WI38 (cell line): ENCODE data around the gene RET.

ENCODE experiments used
- H3K4me3 ChIP-seq: 2 replicates; pipeline ENCODE4 v1.5.1; 2011; ENCODE audit warnings: low read depth, mild to moderate bottlenecking, control low read depth, low read length
- TF ChIP-seq, protein P1 (sequence below): IDR thresholded peaks from 2 replicates; pipeline ENCODE4 v1.5.1; 2012; ENCODE audit warnings: low read depth, mild to moderate bottlenecking, control low read depth, low read length

The RET gene

DNA sequence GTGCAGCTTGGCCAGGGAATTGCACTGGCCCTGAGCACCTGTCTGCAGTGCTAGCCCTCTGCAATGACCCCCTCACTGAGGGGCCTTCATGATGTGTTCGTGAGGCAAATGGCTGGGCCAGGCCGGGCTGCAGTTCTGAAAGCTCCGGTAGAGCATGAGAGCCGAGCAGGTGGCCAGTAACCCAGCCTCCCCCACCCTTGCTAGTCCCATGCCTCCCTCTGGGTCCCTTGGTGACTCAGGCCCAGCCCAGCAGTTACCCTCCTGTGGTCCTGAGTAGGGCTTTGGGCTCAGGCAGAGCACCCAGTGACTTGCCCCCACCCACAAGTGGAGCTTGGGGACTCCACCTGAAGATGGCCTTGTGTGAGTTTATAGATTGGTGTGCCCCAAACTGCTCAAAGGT lies 45.2 kb downstream of the RET start:
- no peak overlapping the region for H3K4me3 ChIP-seq
- TF ChIP-seq, protein P1, sequence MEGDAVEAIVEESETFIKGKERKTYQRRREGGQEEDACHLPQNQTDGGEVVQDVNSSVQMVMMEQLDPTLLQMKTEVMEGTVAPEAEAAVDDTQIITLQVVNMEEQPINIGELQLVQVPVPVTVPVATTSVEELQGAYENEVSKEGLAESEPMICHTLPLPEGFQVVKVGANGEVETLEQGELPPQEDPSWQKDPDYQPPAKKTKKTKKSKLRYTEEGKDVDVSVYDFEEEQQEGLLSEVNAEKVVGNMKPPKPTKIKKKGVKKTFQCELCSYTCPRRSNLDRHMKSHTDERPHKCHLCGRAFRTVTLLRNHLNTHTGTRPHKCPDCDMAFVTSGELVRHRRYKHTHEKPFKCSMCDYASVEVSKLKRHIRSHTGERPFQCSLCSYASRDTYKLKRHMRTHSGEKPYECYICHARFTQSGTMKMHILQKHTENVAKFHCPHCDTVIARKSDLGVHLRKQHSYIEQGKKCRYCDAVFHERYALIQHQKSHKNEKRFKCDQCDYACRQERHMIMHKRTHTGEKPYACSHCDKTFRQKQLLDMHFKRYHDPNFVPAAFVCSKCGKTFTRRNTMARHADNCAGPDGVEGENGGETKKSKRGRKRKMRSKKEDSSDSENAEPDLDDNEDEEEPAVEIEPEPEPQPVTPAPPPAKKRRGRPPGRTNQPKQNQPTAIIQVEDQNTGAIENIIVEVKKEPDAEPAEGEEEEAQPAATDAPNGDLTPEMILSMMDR, result no peak

DNA sequence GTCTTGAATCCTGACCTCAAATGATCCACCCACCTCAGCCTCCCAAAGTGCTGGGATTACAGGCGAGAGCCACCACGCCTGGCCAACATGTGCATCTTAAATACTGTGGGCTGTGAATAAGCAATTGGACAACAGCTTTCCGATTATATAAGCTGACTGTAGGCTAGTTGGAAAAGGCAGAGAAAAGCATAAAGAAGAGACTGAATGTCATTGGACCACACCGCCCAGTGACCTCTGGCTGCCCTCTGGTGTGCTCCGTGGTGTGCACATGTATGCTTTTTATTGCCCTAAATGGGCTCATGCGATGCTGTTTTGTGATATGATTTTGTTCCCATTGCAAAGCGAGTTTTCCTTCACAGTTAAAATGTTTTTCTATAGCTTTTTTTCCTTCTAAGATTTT lies 46.0 kb downstream of the RET start:
- TF ChIP-seq, protein P1, result no peak
- no peak overlapping the region for H3K4me3 ChIP-seq

DNA sequence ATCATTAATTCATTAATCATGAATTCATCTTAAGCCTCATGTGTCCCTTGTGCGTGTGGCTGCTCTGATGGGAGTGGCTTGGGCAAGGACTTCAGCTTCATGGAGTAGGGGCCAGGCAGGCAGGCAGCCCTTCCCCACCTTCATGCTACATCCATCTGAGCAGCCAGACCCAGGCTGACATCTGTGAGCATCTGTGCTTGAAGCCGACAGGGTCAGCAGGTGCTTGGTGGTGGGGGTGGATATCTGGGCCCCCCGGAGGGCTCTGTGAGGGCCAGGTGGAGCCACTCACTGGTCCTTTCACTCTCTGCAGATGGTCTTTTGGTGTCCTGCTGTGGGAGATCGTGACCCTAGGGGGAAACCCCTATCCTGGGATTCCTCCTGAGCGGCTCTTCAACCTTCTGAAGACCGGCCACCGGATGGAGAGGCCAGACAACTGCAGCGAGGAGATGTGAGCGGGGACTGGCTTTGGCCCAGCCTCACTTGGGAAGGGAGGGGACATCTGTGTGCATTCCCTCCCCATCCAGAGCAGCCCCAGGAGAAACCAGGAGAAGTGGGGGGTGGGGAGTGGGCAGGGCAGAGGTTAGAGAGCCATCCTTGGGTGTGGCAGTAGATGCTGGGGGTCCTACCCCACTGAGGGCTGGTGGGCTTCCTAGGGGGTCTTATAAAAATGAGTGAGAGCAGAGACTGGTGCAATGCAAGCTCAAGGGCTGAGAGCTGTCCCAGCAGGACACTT lies 46.7 kb downstream of the RET start:
- TF ChIP-seq, protein P1, result no peak

DNA sequence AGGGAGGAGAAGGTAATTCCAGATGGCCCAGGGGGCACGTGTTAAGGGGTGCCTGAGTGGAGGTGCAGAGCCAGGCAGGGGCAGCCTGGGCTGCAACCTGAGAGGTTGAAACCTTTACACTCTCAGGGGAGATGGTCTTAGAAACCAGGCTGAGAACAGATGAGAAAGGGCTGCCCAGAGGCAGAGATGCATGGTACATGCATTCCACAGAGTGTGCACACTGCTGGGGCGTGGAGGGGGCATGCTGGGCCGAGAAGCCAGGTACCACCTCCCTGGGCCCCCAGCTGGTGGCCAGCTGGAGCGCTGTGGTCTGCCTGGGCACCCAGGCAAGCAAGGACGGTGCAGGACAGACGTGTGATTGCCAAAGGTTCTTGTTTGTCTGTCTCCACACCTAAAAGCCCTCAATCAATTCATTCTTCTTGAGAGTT lies 47.2 kb downstream of the RET start:
- TF ChIP-seq, protein P1, result no peak
- no peak overlapping the region for H3K4me3 ChIP-seq

More for the DNA sequence above, 46.7 kb downstream of the RET start:
- no peak overlapping the region for H3K4me3 ChIP-seq

DNA sequence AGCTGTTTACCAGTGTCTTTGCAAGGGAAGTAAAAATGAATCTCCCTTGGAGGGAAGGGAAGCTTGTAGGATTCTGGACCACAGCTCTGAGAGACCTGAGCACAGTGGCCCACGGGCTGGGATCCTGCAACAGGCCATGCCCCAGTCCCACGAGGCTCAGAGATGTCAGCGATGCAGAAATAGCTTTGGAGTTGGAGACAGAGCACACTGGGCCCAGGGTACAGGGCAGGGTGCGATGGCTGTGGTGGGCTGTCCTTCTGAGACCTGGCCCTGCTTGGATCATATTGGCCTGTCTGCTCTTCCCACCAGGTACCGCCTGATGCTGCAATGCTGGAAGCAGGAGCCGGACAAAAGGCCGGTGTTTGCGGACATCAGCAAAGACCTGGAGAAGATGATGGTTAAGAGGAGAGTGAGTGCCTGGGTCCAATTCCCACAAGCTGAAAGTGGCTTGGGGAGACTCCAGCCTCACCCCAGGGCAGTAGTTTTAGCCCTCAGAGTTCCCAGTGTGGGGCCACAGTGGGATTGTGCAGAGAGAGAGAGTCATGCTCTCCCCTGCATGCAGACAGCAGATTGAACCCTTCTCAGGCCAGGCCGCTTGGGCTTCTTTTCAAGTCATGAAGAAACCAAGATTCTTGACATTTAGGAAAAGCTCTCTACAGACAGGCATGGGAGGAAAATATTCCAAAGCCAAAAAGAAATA lies 47.9 kb downstream of the RET start:
- no peak overlapping the region for H3K4me3 ChIP-seq
- TF ChIP-seq, protein P1, result no peak

DNA sequence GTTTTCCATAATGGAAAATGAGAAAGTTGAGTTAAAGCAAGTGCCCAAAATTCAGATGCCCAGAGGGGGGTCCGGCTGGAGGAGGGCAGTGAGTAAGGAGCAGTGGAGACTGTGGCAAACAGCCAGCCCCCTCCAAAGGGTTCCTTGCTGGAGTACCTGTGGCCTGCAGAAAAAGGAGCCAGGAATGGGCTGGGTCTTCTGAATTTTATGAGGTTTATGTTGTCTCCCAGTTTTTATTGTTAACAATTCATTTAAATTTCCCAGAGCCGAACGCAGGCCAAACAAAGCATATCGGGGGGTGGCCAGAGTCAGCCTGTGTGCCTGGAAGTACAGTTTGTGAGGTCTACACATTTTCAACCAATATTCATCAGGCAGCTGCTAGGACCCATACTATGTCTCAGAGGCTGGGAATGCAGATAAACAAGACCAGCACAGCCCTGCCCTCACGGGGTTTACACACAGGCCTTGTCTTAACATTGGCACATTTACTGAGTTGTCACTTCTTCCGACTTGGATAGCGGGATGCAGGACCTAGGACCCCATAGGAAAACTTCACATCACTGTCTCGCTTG lies 48.5 kb downstream of the RET start:
- H3K4me3 ChIP-seq, result no peak overlapping the region
- TF ChIP-seq, protein P1, result no peak
